ENCODE measurements around the gene PRKCSH. TPM values are rescaled to one million over a fixed set of nuclear protein-coding genes. Genes with fewer than 3 reads are reported as not detected.

Gene PRKCSH
- total RNA-seq, 1 experiment from 2014 or later = 425 TPM

GRCh38 chr19:11479898-11480714, 44.7 kb downstream of the PRKCSH start:
- TF ChIP-seq SRF (IDR thresholded peaks at IDR 0.05; ENCODE audit: low read depth) (no peak), CBX3 (IDR thresholded peaks at IDR 0.05; ENCODE audit: low read depth) (no peak), POLR2AphosphoS5 (IDR thresholded peaks at IDR 0.05; ENCODE audit: low read depth, low read length) (no peak), ZNF274 (IDR thresholded peaks at IDR 0.05; ENCODE audit: low read depth, low read length) (no peak)
- Histone ChIP-seq H3K79me2 (ENCODE audit: insufficient read depth, low read length) (no peaks in the 10 kb centered on the region), H3K9me2 (ENCODE audit: insufficient read depth) (no peaks in the 10 kb centered on the region), H3K27ac (ENCODE audit: low read depth, low read length) (no peak overlapping the region), H2AFZ (ENCODE audit: low read depth, low read length, poor library complexity, severe bottlenecking) (no peak overlapping the region), H3K4me3 (replicated peaks in 1 of 2; ENCODE audit: low read depth in 1 of 2, low read length in 2 of 2) (no peak overlapping the region), H3K4me2 (ENCODE audit: low read length) (no peak overlapping the region), H3K9me3 (ENCODE audit: control insufficient read depth in 1 of 2, insufficient read depth in 1 of 2, low read depth in 1 of 2, low read length in 2 of 2) (no peaks in the 10 kb centered on the region), H3K27me3 (ENCODE audit: insufficient read depth, low read length) (no peaks in the 10 kb centered on the region), H3K9ac (ENCODE audit: low read length) (no peak overlapping the region), H4K20me1 (ENCODE audit: insufficient read depth) (no peaks in the 10 kb centered on the region), H3K36me3 (ENCODE audit: control insufficient read depth in 1 of 2, insufficient read depth in 2 of 2, low read length in 2 of 2) (no peaks in the 10 kb centered on the region), H3K4me1 (ENCODE audit: control insufficient read depth in 1 of 2, insufficient read depth in 2 of 2, low read length in 2 of 2) (peaks cover 0 to 12% of the 10 kb centered on the region in 2 experiments; a peak in 2 of 4 replicates)
- no TSS peak for BruUV-seq (replicated peaks)
- intact Hi-C loops (cut with micrococcal nuclease) = no loop called here
- POLR2A ChIA-PET = no interaction called here
- DNase-seq (ENCODE audit: low read depth, low spot score) = no peak
- no peak for ATAC-seq
- RAD21 ChIA-PET (ENCODE audit: low non-redundant PET in 1 of 2, low total read pairs in 2 of 2, uncharacterized antibody in 2 of 2, unreplicated experiment in 2 of 2) = no interaction called here
- CTCF ChIA-PET = no interaction called here

GRCh38 chr19:11480715-11481533, 45.5 kb downstream of the PRKCSH start, which contains the start of gene ELAVL3:
TSS of gene ELAVL3 (minus strand) at chr19:11481046. CDS start at chr19:11480608, 438 bp downstream.
- POLR2A ChIA-PET = no interaction called here
- H3K36me3 ChIP-seq (ENCODE audit: control insufficient read depth in 1 of 2, insufficient read depth in 2 of 2, low read length in 2 of 2) = no peaks in the 10 kb centered on the region
- no peaks in the 10 kb centered on the region for H3K9me2 ChIP-seq (ENCODE audit: insufficient read depth)
- no TSS peak for BruUV-seq (replicated peaks)
- ATAC-seq (no peak), DNase-seq (ENCODE audit: low read depth, low spot score) (no peak)
- H3K4me1 ChIP-seq (ENCODE audit: control insufficient read depth in 1 of 2, insufficient read depth in 2 of 2, low read length in 2 of 2) = peaks cover 0 to 4% of the 10 kb centered on the region in 2 experiments; a peak in 1 of 4 replicates
- no peak within 1 kb of the TSS for H2AFZ ChIP-seq (ENCODE audit: low read depth, low read length, poor library complexity, severe bottlenecking)
- H3K27me3 ChIP-seq (ENCODE audit: insufficient read depth, low read length) = no peaks in the 10 kb centered on the region
- no peaks in the 10 kb centered on the region for H3K9me3 ChIP-seq (ENCODE audit: control insufficient read depth in 1 of 2, insufficient read depth in 1 of 2, low read depth in 1 of 2, low read length in 2 of 2)
- CTCF ChIA-PET = no interaction called here
- RAD21 ChIA-PET (ENCODE audit: low non-redundant PET in 1 of 2, low total read pairs in 2 of 2, uncharacterized antibody in 2 of 2, unreplicated experiment in 2 of 2) = no interaction called here
- no peak within 1 kb of the TSS for H3K4me3 ChIP-seq (replicated peaks in 1 of 2; ENCODE audit: low read depth in 1 of 2, low read length in 2 of 2)
- TF ChIP-seq EZH2phosphoT487 (IDR thresholded peaks at IDR 0.05; ENCODE audit: borderline replicate concordance) = no peak
- no peak for TF ChIP-seq CBX3 (IDR thresholded peaks at IDR 0.05; ENCODE audit: low read depth)
- no peak for TF ChIP-seq RAD21 (IDR thresholded peaks at IDR 0.05; ENCODE audit: low read depth)
- no peak for TF ChIP-seq ATF3 (IDR thresholded peaks at IDR 0.05)
- no peak for TF ChIP-seq POLR2A (IDR thresholded peaks at IDR 0.05; ENCODE audit: borderline replicate concordance, extremely low read depth, insufficient read depth, insufficient read length)
- no peak for TF ChIP-seq FOSL1 (IDR thresholded peaks at IDR 0.05; ENCODE audit: low read depth)
- TF ChIP-seq MAX (IDR thresholded peaks at IDR 0.05) = no peak
- no peak for TF ChIP-seq SP1 (IDR thresholded peaks at IDR 0.05; ENCODE audit: low read depth)
- no peak for TF ChIP-seq EGR1 (IDR thresholded peaks at IDR 0.05; ENCODE audit: low read depth)
- no peak for TF ChIP-seq YY1 (IDR thresholded peaks at IDR 0.05; ENCODE audit: extremely low read depth, insufficient replicate concordance, low read depth, low read length)
- TF ChIP-seq SIN3A (IDR thresholded peaks at IDR 0.05; ENCODE audit: low read depth) = no peak
- TF ChIP-seq REST (IDR thresholded peaks at IDR 0.05; ENCODE audit: low read depth) = no peak
- H3K4me2 ChIP-seq (ENCODE audit: low read length) = no peak within 1 kb of the TSS
- no peaks in the 10 kb centered on the region for H4K20me1 ChIP-seq (ENCODE audit: insufficient read depth)
- intact Hi-C loops (cut with micrococcal nuclease) = no loop called here
- no peak within 1 kb of the TSS for H3K9ac ChIP-seq (ENCODE audit: low read length)
- H3K79me2 ChIP-seq (ENCODE audit: insufficient read depth, low read length) = no peaks in the 10 kb centered on the region
- H3K27ac ChIP-seq (ENCODE audit: low read depth, low read length) = no peak within 1 kb of the TSS

Data from HCT116 (cell line).